NB4 (cell line): ENCODE results near the gene CRACR2B.

Experiments used
- POLR2A ChIP-seq: IDR thresholded peaks from 2 replicates; pipeline ENCODE4 v1.6.1; 2011; ENCODE audit warnings: mild to moderate bottlenecking; ENCODE audit not compliant: insufficient read length; ENCODE audit errors: extremely low read depth
- TF ChIP-seq, protein P1 (sequence below): IDR thresholded peaks from one replicate; pipeline ENCODE4 v1.5.1; 2012; ENCODE audit warnings: low read depth, low read length

DNA sequence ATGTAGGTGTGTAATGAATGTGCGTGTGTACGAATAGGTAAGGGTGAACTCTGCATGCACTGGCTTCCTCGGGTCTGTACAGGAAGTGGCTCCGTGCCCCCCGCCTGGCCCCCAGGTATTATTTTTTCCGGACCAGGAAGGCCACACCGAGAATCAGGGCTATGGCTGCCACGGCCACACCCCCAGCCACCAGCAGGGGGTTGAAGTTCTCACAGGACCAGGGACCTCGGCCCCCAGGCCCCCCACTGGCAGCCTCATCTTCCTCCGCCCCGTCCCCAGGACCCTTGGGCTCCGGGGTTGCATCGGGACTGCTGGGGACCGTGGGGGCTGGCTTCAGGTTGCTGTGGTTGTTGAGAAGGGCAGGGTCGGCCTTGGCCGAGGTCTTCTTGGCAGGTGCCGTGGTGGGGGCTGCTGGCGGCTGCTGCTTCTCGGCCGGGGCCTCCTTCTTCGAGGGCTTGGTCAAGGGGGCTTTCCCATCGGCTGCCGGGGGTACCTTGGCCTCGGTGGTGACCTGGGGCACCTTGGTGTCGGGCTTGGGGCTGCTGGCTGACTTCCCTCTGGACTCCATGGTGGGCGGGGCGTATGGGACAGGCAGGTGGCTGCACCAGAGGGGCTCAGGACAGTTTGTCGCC, 39.6 kb upstream of the CRACR2B start:
- TF ChIP-seq, protein P1, sequence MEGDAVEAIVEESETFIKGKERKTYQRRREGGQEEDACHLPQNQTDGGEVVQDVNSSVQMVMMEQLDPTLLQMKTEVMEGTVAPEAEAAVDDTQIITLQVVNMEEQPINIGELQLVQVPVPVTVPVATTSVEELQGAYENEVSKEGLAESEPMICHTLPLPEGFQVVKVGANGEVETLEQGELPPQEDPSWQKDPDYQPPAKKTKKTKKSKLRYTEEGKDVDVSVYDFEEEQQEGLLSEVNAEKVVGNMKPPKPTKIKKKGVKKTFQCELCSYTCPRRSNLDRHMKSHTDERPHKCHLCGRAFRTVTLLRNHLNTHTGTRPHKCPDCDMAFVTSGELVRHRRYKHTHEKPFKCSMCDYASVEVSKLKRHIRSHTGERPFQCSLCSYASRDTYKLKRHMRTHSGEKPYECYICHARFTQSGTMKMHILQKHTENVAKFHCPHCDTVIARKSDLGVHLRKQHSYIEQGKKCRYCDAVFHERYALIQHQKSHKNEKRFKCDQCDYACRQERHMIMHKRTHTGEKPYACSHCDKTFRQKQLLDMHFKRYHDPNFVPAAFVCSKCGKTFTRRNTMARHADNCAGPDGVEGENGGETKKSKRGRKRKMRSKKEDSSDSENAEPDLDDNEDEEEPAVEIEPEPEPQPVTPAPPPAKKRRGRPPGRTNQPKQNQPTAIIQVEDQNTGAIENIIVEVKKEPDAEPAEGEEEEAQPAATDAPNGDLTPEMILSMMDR: no peak
- no peak for TF ChIP-seq POLR2A
